NCI-H2171 treated with DMSO at 0.1 percent for 48 hours (cell line): ENCODE measurements around the gene GNAO1.

ENCODE experiments used
- DNase-seq: peaks from one replicate; lab custom pipeline; 2025; lab: John Stamatoyannopoulos, UW

The GNAO1 gene

DNA sequence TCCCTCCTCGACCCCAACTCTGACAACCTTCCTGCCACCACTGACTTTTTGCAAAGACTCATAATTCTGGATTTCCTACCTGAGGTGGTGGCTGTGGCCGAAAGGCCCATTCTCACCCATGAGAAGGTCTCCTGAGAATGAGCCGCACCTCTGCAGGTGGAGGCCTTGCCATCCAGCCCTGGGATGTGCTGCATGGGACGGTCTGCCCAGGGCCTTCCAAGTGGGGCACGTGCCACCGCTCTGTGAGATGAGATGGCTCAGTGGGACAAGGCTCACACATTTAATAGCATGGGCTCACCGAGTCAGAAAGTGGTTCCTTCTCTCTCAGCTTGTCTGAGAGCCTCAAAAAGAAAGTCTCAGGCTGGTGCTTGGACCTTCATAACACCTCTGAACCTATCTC lies 121.3 kb downstream of the GNAO1 start:
- DNase-seq: no peak

DNA sequence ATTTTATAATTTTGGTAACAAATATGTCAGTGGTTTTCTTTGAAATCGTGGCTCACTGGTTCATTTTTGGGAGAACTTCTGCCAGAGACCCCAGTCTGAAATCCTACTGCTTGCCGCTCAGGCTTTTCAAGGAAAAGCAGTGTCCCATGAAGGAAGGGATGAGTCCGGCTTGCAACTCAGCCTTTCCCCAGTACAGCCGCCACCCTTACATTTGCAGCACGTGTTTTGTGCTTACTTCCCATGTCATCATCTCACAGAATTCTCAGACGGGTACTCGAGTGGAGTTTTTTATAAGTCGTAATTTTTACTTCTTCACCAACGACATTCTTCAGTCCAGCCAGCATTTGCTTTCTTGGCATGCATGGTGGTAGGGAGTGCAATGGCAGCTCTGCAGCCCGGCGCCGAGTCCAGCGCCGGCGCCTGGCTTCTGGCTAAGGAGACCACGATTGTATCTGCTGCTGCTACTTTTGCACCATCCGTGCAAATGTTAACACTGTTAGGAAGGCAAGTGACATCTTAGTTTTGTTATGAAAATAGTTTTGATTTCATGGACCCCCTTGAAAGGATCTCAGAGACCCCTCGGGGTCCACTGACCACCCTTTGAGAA lies 123.1 kb downstream of the GNAO1 start:
- no peak for DNase-seq

DNA sequence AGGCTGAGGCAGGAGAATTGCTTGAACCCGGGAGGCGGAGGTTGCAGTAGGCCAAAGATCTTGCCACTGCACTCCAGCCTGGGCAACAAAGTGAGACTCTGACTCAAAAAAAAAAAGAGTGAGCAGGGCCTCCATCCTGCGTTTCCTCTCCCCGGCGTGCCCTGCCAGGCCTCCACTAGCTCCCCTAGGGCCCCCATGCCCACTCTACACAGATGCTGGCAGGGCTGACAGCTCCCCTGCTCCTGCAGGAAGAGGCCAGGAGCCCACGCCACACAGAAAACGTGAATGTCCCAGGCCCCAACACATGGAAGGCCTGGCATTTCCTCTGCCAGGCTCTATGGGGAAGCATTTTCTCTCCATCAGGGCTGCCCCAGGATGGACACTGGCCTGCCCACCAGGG lies 124.7 kb downstream of the GNAO1 start:
- no peak for DNase-seq

DNA sequence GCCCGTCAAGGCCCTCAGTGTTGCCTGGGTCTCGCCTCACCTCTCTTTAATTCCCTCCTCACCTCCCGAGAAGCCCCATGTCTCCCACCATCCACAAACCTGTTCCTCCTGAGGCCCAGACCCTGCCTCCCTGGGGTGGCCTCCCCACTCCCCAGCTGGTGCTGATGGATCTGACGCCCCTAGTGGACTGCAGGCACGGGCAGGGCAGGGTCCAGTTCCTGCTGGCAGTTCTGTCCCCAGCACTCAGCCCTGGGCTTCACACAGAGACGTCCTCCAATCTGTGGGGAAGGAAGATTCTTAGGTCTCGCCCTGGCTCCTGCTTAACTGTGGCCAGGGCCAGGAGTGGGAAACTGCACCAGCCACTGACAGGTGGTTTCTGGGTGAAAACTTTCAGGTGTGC lies 125.3 kb downstream of the GNAO1 start:
- DNase-seq: no peak

DNA sequence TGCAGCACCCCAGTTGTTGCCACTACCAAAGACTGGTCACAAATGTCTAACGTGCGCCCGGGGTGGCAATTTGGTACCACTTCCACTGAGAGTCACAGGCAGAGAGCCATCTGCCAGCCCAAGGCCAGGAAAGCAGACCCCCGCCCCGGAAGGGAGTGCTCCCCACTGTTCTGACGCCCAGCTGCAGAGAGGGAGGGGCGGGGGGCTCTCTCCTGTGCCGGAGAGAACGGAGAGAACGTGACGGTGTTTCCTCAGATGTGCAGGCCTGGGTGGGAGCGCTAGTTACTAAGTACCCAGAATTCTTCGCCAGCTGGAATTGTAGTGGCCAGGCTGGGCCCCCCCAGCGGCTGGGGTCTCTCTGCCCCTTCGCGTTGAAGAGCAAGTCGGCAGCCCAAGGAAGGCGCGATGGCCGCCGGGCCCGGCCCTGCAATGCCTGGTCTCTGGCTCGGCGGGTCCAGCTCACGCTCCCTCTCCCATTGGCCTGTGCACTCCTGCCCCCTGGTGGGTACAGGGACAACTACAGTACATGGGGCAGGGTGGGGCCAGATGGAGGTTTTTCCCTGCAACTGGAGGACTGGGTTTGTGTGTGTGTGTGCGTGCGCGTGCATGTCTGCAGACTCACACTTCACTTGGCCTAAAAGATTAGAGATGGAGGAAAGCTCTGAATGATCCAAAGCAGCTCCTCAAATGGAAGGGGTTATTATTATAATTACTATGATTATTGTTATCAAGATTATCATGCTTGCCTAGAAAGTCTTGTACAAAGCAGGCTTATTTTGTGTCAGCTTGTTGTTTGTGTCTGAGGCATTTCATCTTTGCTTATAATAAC lies 126.9 kb downstream of the GNAO1 start:
- peak; percentile 90 for DNase-seq

DNA sequence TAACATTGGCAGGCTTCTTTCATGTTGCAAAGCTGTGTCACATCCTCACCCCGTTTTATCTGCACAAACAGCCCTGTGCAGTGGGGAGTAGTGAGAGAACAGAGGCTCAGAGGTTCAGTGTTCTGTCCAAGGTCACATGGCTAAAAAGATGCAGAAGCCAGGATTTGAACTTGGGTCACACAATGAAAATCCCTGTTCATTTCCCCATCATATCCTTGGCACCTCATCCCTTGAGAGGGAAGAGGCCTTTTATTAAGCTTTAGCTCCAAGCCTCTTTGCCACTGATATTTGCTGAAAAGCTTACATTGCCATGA lies 127.5 kb downstream of the GNAO1 start:
- no peak for DNase-seq

DNA sequence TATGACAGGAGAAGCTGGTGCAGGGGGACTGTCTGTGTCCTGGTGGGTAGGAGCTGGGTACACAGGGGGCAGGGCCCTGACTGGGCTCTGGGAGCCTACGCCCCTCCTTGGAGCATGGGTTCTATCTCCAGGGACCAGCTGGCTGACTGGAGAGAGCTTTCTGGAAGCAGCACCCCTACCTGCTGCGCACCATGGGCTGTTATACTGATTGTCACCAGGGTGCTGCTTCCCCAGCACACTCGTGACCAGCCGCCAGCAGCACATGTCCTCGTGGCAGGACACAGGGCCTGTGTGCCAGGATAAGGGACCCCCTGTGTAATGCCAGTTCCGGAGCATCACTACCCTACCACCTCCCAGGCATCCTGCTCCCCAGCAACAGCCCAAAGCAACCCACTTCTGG lies 128.1 kb downstream of the GNAO1 start:
- DNase-seq: no peak

DNA sequence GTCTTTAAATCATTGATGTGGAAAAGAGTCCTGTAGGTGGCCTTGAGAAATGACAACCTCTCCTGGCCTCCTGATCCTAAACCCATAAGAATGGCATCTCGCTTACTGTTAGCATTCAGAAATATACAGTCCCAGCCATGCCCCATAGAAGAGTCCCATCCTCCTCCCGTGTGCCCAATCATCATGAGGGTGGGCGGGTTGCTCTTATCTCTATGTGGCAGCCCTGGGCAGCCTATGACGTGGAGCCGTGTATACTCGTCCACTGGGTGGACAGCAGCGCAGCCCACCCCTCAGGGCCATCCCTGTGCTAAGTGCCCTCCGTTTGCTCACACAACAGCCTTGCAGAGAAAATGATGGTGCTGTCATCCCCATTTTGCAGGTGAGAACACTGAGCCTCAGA lies 128.8 kb downstream of the GNAO1 start:
- no peak for DNase-seq

DNA sequence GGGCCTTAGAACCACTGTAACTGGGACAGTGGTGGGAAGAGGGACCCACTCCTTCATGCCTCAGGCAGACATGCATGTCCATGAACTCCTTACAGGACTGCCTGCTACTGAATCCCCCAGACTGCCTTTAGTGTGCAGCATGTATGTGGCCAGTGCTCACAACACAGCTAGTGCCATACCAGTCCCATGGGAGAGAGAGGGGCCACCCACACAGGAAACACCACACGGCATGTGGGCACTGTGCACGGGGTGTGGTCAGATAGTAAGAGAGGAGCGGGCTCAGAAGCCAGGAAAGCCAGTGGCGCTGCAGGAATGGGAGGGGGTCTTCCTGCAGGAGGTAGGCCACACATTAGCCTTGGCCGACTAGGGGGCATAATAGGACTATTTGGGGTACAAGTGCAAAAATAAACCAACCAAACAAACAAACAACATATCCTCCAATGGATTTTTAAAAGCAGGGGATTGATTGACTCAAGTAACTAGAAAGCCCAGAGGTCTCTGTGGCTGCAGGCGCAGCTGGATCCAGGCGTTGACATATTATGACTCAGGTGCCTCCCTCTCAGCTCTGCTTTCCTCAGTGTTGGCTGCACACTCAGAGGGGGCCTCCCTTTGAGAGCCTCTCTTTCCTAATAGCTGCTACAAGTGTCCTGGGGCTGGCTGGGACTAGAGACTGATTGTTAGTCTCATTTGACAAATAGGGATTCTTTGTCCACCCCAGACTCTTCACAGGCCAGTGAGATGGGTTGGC lies 129.7 kb downstream of the GNAO1 start:
- no peak for DNase-seq

DNA sequence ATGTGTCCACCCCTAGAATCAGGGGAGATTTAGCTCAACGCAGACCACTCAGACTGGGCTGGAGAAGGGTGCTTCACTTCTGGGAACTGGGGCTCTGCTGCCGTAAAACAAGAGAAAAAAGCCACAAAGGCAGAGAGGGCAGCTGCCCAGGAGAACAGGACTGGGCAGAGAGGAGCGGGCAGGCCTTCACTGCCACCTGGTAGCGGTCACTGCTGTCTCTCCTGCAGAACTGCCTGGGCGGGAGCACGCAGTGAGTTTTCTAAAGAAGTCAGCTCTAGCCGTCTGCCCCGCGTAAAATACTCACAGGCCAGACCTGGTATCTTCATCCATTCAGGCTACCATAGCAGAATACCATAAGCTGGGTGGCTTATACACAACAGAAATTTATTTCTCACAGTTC lies 130.3 kb downstream of the GNAO1 start:
- DNase-seq: no peak

DNA sequence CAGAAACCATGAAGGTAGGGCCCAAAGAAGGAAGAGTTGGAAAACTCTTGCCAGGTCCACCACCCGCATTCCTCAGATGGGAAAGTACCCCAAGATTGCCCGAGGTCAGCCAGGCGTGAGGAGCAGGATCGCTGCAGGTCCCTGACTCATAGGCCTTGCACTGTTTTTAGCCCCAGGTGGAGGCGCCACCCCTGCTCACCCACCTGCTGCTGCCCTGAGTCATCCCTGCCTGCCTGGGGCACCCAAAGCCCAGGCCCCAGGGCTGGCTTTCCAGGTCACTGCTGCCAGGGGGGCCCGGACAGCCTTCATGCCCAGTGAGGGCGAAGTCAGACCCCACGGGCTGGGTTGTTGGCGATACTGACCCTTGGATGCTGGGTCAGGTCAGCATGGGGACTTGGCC lies 133.1 kb downstream of the GNAO1 start:
- DNase-seq: no peak

DNA sequence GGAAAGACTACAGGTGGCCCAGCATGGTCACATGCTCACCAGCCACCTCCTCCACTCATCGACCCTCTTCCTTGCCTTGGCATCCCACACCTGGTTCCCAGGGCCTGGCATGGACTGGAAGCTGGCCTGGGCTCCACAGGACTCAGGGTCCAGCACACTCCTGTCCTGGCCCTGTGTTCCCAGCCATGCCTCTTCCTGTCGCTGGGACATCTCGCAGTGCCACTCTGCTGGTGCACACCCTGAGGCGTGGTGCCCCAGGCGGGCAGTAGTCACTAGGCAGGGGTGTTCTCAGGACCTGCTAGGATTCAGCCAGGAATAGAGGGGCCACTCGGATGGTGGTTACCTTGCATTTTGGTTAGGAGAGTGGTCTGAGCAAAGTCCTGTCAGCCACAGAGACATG lies 134.7 kb downstream of the GNAO1 start:
- DNase-seq: no peak

DNA sequence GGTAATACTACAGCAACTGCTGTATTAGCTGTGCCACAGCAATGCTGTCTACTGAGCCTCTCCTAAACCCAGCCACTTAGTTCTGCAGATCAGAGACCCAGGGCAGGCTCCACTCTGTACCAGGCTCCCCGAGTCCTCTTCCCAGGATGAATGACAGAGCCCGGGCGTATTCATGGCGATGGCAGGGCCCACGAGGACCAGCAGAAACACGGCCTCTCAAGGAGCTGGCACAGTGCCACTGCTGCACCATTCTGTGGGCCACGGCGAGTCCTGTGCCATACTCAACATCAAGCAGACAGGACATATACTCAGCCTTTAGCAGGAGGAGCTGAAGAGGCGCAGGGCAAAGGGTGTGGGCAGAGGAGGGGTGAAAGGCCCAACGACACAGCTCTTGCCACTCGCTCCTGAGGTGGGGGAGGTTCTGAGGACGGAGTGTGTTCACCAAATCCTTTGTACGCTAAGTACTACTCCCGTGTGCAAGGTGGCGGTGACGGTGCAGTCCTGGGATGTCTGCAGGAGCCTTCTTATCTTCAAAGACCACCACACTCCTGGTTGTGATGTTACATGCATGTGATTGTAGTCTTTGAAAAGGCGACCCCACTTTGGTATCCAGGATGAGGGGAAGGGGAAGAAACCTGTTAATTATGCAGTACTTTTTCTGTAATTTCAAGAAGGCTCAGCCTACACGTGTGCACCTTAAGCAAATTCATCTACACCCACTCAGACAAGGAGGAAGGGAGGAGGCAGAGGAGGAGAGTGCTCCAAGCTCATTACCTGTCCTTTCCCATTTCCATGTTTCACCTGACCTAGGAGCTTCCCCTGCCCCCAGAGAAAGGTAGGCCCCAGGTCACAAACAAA lies 136.0 kb downstream of the GNAO1 start:
- DNase-seq: no peak

DNA sequence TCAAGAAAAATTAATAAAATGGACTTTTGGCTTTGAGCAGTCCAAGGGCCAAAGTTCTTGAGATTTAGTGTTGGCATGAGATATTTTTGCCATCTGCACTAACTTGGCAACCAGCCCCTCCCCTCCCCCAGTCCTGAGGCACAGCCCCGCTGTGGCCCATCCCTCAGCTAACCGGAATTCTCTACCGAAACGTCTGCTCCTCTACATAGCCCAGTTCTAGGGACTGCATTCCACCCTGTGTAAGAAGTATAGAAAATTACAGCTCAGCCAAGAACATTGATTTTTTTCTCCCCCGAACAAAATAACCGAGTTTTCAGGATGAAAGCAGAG lies 136.6 kb downstream of the GNAO1 start:
- no peak for DNase-seq

DNA sequence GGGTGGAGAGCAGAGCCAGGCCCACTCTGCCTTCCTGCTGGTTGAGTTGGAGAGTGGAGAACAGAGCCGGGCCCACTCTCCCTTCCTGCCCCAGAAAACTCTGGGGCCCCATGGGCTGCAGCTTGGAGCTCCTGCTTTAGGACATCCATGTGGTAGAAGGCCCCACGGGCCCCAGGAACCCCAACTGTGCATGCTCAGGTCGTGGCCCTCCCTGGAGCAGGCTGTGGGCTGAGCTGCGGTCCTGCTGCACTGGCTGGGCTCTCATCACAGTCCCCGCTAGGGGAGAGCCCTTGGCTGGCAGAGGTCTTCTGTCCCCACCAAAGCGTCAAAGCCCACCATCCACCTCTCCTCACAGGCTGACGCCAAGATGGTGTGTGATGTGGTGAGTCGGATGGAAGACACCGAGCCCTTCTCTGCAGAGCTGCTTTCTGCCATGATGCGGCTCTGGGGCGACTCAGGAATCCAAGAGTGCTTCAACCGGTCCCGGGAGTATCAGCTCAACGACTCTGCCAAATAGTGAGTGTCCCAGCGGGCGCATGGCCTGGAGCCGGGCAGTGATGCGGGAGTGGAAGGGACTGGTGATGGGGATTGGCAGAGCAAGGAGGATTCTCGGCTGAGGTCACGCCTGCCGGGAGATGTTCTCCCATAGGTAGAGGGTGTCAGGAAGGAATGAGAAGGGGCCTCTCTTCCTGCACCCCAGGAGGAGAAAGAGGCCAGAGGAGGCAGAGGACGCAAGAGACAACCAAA lies 137.2 kb downstream of the GNAO1 start:
- no peak for DNase-seq

DNA sequence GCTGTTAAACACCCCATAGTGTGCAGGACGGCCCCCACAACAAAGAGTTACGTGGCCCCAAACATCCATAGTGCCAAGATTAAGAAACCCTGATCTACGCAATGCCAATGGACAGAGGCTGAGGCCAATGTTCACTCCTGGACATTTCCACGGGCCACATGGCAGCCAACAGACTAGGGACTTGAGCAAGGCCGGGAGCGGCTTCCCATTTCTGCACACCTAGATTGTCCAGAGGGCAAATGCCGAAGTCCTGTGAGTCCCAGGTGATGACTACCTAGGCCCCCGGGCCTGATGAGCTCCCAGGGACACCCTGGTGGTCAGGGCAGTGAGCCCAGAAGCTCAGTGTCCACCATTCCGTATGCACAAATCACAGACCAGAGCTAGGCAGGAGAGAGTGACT lies 138.6 kb downstream of the GNAO1 start:
- no peak for DNase-seq

DNA sequence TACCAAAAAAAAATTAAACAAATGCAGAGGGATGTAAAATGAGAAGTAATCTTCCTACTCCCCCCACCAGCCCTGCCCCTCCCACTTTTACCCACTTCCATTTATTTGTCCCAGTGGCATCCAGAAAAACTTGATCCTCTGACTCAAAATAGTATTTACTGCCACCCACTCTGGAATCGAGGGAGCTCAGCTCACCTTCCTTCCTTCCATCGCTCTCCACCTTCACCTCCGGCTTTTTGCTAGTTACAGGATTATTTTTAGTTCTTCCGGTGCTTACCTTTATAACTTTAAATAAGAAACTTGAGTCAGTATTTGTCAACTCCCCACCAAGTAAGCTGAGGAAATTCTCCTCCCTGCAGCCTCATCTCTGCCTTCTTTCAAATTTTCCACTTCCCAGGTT lies 139.2 kb downstream of the GNAO1 start:
- DNase-seq: no peak

DNA sequence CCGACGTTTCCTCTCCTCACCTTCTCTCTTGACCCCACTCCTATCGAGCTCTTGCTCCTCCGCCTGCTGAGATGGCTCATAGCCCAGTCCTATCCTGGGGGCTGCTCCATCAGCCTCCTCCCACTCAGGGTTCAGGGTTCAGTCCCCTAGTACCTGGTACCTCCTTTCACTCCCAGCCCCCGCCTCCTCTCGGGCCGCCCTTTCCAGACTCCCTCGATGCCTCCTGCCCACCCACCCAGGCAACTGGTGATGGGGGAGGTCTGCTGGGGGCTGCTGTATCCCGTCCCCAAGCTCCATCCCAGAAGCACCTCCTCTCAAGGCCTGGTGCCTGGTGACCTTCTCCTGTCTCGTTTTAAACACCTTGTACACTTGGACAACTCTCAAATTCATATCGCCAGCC lies 140.1 kb downstream of the GNAO1 start:
- no peak for DNase-seq

DNA sequence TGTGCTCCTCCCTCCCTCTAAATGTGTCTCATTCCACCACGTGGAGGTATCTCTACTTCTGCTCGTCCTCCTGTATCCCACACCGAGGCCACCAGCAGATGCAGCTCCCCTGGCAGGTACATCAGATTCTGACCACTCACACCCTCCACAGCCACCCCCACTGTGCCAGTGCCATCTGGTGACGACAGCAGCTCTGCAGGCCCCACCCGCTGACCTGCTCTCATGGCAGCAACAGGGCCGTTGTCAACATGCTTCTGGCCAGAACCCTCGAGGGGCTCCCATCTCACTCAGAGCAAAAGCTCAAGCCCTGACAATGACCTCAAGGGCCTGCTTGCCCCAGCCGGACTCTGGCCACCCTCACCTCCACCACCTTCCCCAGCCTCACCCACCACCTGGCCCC lies 140.6 kb downstream of the GNAO1 start:
- no peak for DNase-seq

DNA sequence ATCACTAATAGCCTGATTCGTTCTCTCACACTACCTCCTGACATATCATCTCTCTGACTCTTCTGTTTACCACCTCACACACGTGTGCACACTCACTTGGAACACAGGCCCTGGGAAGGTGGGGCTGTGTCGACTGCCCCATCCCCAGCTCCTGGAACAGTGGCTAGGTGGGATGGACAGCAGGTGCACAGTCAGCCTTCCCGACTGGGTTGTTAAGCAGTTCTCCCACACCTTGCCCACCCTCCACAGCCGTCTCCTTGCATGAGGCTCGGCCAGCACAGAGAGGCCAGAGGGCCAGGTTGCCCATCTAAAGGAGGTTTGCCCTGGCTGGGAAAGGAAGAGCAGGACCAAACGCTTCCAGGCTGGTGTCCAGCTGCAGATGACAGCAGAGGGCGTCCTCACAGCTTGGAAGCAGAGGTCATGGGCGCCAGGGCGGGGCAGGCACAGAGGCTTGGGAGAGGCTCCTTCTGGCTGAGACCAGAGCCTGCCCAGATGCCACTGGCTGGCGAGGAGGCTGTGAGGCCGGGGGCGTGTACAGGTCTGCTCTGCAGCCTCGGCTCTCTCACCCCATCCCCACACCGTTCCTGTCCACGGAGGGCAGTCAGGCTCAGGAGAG lies 141.3 kb downstream of the GNAO1 start:
- no peak for DNase-seq

DNA sequence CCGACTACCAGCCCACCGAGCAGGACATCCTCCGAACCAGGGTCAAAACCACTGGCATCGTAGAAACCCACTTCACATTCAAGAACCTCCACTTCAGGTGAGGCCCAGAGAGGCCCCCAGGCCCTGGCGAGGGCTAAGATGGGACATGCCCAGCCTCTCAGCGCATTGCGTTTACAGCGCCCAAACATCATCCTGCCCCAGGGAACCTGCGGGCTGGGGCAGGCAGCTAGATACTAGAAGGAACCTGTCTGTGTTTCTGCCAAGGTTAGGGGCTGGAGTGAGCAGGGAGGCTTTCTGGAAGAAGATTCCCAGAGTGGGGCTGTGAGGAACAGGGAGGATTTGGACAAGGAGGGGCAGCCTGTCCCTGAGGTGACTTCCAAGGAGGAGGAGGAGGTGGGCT lies 143.5 kb downstream of the GNAO1 start:
- no peak for DNase-seq
